Fibroblast of the aortic adventitia (primary cell): ENCODE results near the gene FHIT. TPM values are rescaled to one million over a fixed set of nuclear protein-coding genes. Genes with fewer than 3 reads are reported as not detected.
"Not testable (repeated sequence)": the region's sequence is repeated elsewhere in the genome, so short reads cannot be mapped to it uniquely, and the experiment has no call there.

Experiments used
- DNase-seq: peaks from one replicate; pipeline ENCODE4 v3.0.0-alpha.2; 2010; ENCODE audit warnings: low read depth
- H3K4me3 ChIP-seq: 2 replicates; pipeline ENCODE4 v1.5.1; 2011; ENCODE audit warnings: low read depth, mild to moderate bottlenecking, control low read depth, low read length, moderate library complexity
- CTCF ChIP-seq: IDR thresholded peaks from 2 replicates; pipeline ENCODE4 v1.5.1; 2011; ENCODE audit warnings: mild to moderate bottlenecking, low read length, control low read depth, inconsistent platforms; ENCODE audit not compliant: insufficient read depth
- total RNA-seq: library from RNA; depleted of rRNA; stranded (reverse); fragments of >200 nt; gene quantifications from 2 replicates; pipeline ENCODE4 v1.2.3, GENCODE V29; 2012; ENCODE audit warnings: low replicate concordance

The FHIT gene
- total RNA-seq, 1 donor = 1.5 TPM

- TF ChIP-seq CTCF = no peak
These were observed 197.3 kb downstream of the FHIT start for GRCh38 chr3:61053781-61054496.

GRCh38 chr3:61052851-61053250, 198.4 kb downstream of the FHIT start:
- no peak for TF ChIP-seq CTCF
- DNase-seq = no peak

More at GRCh38 chr3:61053781-61054496, 197.3 kb downstream of the FHIT start:
- no peak for DNase-seq
- H3K4me3 ChIP-seq = no peak overlapping the region

GRCh38 chr3:61051666-61052065, 199.6 kb downstream of the FHIT start:
- H3K4me3 ChIP-seq = no peak overlapping the region
- no peak for TF ChIP-seq CTCF

More at GRCh38 chr3:61052851-61053250, 198.4 kb downstream of the FHIT start:
- H3K4me3 ChIP-seq = no peak overlapping the region

GRCh38 chr3:61045169-61045568, 206.1 kb downstream of the FHIT start:
- not testable (repeated sequence) for DNase-seq

More at GRCh38 chr3:61051666-61052065, 199.6 kb downstream of the FHIT start:
- DNase-seq = no peak

GRCh38 chr3:61043156-61043555, 208.1 kb downstream of the FHIT start:
- no peak for DNase-seq
- no peak overlapping the region for H3K4me3 ChIP-seq
- no peak for TF ChIP-seq CTCF

More at GRCh38 chr3:61045169-61045568, 206.1 kb downstream of the FHIT start:
- not testable (repeated sequence) for H3K4me3 ChIP-seq

- no peak overlapping the region for H3K4me3 ChIP-seq
- no peak for TF ChIP-seq CTCF
- no peak for DNase-seq
These were observed 210.6 kb downstream of the FHIT start for GRCh38 chr3:61040618-61041017.

GRCh38 chr3:61035573-61035972, 215.7 kb downstream of the FHIT start:
- no peak overlapping the region for H3K4me3 ChIP-seq
- DNase-seq = no peak
- no peak for TF ChIP-seq CTCF
